ENCODE results near the gene PTRH2. TPM values are rescaled to one million over a fixed set of nuclear protein-coding genes. Genes with fewer than 3 reads are reported as not detected.

PTRH2 gene
- total RNA-seq, 1 donor from 2014 or later, result 24.4 TPM

DNA sequence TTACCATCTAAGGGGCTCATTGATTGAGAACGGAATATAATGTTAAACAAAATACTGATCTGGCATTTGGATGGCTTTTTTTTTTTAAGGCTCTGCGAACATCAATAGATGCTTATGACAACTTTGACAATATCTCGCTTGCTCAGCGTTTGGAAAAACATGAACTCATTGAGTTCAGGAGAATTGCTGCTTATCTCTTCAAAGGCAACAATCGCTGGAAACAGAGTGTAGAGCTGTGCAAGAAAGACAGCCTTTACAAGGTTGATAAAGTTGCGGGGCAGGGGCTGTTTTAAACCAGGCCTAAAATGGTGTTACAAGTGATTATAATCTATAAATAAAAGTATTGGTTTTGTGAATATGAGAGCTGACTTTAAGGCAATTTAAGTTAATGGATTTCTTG lies 22.3 kb downstream of the PTRH2 start:
- Mint-ChIP-seq H3K27me3 (ENCODE audit: low read depth) (no peaks in the 10 kb centered on the region), H3K27ac (no peak overlapping the region), H3K4me1 (no peaks in the 10 kb centered on the region), H3K36me3 (peaks cover 38% of the 10 kb centered on the region), H3K4me3 (no peak overlapping the region), H3K9me3 (no peaks in the 10 kb centered on the region)
- TF ChIP-seq, protein P1, sequence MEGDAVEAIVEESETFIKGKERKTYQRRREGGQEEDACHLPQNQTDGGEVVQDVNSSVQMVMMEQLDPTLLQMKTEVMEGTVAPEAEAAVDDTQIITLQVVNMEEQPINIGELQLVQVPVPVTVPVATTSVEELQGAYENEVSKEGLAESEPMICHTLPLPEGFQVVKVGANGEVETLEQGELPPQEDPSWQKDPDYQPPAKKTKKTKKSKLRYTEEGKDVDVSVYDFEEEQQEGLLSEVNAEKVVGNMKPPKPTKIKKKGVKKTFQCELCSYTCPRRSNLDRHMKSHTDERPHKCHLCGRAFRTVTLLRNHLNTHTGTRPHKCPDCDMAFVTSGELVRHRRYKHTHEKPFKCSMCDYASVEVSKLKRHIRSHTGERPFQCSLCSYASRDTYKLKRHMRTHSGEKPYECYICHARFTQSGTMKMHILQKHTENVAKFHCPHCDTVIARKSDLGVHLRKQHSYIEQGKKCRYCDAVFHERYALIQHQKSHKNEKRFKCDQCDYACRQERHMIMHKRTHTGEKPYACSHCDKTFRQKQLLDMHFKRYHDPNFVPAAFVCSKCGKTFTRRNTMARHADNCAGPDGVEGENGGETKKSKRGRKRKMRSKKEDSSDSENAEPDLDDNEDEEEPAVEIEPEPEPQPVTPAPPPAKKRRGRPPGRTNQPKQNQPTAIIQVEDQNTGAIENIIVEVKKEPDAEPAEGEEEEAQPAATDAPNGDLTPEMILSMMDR (IDR thresholded peaks at IDR 0.05; ENCODE audit: unreplicated experiment), result no peak
- DNase-seq (ENCODE audit: low spot score in 2 of 2, unreplicated experiment in 2 of 2), result no peak

DNA sequence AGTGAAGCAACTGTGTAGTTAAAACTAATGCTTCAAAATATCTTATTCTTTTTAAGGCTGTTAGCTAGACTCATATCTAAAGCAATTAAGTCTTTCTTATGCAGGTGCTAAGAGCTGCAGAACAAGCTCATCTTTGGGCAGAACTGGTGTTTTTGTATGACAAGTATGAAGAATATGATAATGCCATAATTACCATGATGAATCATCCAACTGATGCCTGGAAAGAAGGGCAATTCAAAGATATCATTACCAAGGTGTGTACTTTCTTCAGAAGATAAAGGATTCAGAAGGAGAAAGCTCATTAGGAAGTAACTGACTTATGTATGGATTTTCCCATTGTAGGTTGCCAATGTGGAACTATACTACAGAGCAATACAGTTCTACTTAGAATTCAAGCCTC lies 23.9 kb downstream of the PTRH2 start:
- H3K36me3 Mint-ChIP-seq, result peaks cover 44% of the 10 kb centered on the region
- TF ChIP-seq, protein P1 (IDR thresholded peaks at IDR 0.05; ENCODE audit: unreplicated experiment), result no peak
- H3K27me3 Mint-ChIP-seq (ENCODE audit: low read depth), result no peaks in the 10 kb centered on the region
- no peak overlapping the region for H3K4me3 Mint-ChIP-seq
- no peaks in the 10 kb centered on the region for H3K9me3 Mint-ChIP-seq
- no peaks in the 10 kb centered on the region for H3K4me1 Mint-ChIP-seq
- no peak for DNase-seq (ENCODE audit: low spot score in 2 of 2, unreplicated experiment in 2 of 2)
- no peak overlapping the region for H3K27ac Mint-ChIP-seq

DNA sequence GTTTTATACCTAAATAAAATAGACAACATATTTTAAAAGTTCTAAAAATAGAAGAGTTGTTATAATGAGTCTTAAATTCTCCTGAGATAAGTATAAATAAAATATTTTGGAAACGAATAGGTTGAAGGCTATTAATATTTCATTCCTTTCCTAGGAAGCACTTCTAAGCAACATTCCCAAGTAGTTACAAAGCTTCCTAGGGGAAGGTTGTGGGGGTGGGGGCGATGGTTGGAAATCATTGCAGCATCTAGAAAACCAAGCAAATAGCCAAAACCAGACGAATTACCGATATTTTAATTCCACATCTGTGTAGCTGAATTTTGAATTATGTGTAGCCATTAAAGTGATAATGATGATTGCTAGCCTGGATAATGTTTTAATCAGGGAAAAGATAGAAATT lies 26.9 kb downstream of the PTRH2 start:
- no peak overlapping the region for H3K4me3 Mint-ChIP-seq
- no peak overlapping the region for H3K27ac Mint-ChIP-seq
- H3K4me1 Mint-ChIP-seq, result no peaks in the 10 kb centered on the region
- DNase-seq (ENCODE audit: low spot score in 2 of 2, unreplicated experiment in 2 of 2), result no peak
- H3K9me3 Mint-ChIP-seq, result no peaks in the 10 kb centered on the region
- TF ChIP-seq, protein P1 (IDR thresholded peaks at IDR 0.05; ENCODE audit: unreplicated experiment), result no peak
- peaks cover 37% of the 10 kb centered on the region for H3K36me3 Mint-ChIP-seq
- no peaks in the 10 kb centered on the region for H3K27me3 Mint-ChIP-seq (ENCODE audit: low read depth)

DNA sequence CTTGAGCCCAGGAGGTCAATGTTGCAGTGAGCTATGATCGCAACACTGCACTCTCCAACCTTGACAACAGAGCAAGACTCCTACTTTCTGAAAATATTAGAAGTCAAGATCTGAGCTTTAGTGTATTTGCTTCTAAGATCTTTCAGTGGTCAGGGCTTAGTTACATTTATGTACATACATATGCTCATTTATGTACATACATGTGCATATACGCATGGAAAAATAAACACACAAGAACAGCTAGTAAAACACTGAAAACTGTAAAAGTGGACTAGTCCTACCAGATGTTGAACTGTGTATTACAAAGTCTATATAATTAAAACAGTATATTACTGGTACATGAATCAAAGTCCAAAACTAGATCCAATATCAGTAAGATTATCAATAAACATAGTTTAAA lies 28.3 kb downstream of the PTRH2 start:
- H3K9me3 Mint-ChIP-seq, result no peaks in the 10 kb centered on the region
- no peak overlapping the region for H3K27ac Mint-ChIP-seq
- H3K4me3 Mint-ChIP-seq, result no peak overlapping the region
- TF ChIP-seq, protein P1 (IDR thresholded peaks at IDR 0.05; ENCODE audit: unreplicated experiment), result no peak
- H3K36me3 Mint-ChIP-seq, result peaks cover 32% of the 10 kb centered on the region
- H3K27me3 Mint-ChIP-seq (ENCODE audit: low read depth), result no peaks in the 10 kb centered on the region
- DNase-seq (ENCODE audit: low spot score in 2 of 2, unreplicated experiment in 2 of 2), result no peak
- no peaks in the 10 kb centered on the region for H3K4me1 Mint-ChIP-seq

DNA sequence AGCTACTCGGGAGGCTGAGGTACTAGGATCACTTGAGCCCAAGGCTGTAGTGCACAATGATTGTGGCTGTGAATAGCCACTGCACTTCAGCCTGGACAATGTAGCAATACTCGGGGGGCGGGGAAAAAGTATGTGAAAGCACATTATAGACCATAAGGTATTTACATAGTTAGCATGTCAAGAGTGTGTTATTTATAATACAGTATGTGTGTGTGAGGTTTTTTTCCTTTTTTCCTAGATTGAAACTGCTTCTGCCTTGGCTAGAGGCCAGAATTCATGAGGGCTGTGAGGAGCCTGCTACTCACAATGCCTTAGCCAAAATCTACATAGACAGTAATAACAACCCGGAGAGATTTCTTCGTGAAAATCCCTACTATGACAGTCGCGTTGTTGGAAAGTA lies 30.5 kb downstream of the PTRH2 start:
- Mint-ChIP-seq H3K27ac (no peak overlapping the region), H3K36me3 (peaks cover 20% of the 10 kb centered on the region)
- no peak for DNase-seq (ENCODE audit: low spot score in 2 of 2, unreplicated experiment in 2 of 2)

More for the DNA sequence above, 30.5 kb downstream of the PTRH2 start:
- TF ChIP-seq, protein P1 (IDR thresholded peaks at IDR 0.05; ENCODE audit: unreplicated experiment), result no peak
- no peaks in the 10 kb centered on the region for H3K27me3 Mint-ChIP-seq (ENCODE audit: low read depth)
- no peaks in the 10 kb centered on the region for H3K9me3 Mint-ChIP-seq
- H3K4me3 Mint-ChIP-seq, result no peak overlapping the region
- H3K4me1 Mint-ChIP-seq, result no peaks in the 10 kb centered on the region

All from mesothelial cell of epicardium (in vitro differentiated cells).